ENCODE measurements around the gene DOCK3. TPM values are rescaled to one million over a fixed set of nuclear protein-coding genes. Genes with fewer than 3 reads are reported as not detected.

DOCK3 gene
- polyA plus RNA-seq, 1 donor from 2014 or later: 15.6 TPM

- Histone ChIP-seq H3K36me3 (ENCODE audit: insufficient read depth, low read length) (peaks cover 17% of the 10 kb centered on the region), H3K4me3 (ENCODE audit: low read length) (no peak overlapping the region), H3K79me2 (replicated peaks; ENCODE audit: insufficient read depth, low read length) (no peaks in the 10 kb centered on the region), H3K9me3 (ENCODE audit: low read length) (no peaks in the 10 kb centered on the region), H4K20me1 (ENCODE audit: insufficient read depth) (no peaks in the 10 kb centered on the region), H3K9me2 (ENCODE audit: insufficient read depth, low read length) (no peaks in the 10 kb centered on the region), H3K27me3 (ENCODE audit: insufficient read depth, low read depth, low read length) (no peaks in the 10 kb centered on the region), H3K4me2 (ENCODE audit: low read length) (no peak overlapping the region), H3K27ac (ENCODE audit: low read length) (no peak overlapping the region), H2AFZ (ENCODE audit: low read depth, low read length) (no peak overlapping the region), H3K9ac (ENCODE audit: low read length) (no peak overlapping the region), H3F3A (ENCODE audit: insufficient read depth, low read length, poor library complexity, severe bottlenecking) (no peaks in the 10 kb centered on the region)
- TF ChIP-seq RAD21 (conservative IDR thresholded peaks at IDR 0.05): no peak
- no peak for TF ChIP-seq EP300 (conservative IDR thresholded peaks at IDR 0.05; ENCODE audit: poor library complexity, severe bottlenecking)
- no peak for TF ChIP-seq POLR2AphosphoS5 (IDR thresholded peaks at IDR 0.05)
Measured at GRCh38 chr3:51242939-51243338, 568.2 kb downstream of the DOCK3 start.

- H3K9me2 ChIP-seq (ENCODE audit: insufficient read depth, low read length): no peaks in the 10 kb centered on the region
- H4K20me1 ChIP-seq (ENCODE audit: insufficient read depth): no peaks in the 10 kb centered on the region
- H3K4me3 ChIP-seq (ENCODE audit: low read length): no peak overlapping the region
- H3K27ac ChIP-seq (ENCODE audit: low read length): no peak overlapping the region
- no peaks in the 10 kb centered on the region for H3K27me3 ChIP-seq (ENCODE audit: insufficient read depth, low read depth, low read length)
- no peaks in the 10 kb centered on the region for H3K9me3 ChIP-seq (ENCODE audit: low read length)
- TF ChIP-seq TAF1 (IDR thresholded peaks at IDR 0.05; ENCODE audit: low read depth) (no peak), REST (IDR thresholded peaks at IDR 0.05; ENCODE audit: borderline replicate concordance) (no peak), RAD21 (conservative IDR thresholded peaks at IDR 0.05) (no peak), EP300 (conservative IDR thresholded peaks at IDR 0.05; ENCODE audit: poor library complexity, severe bottlenecking) (no peak), CTCF (IDR thresholded peaks at IDR 0.05; ENCODE audit: poor library complexity, severe bottlenecking) (no peak), POLR2AphosphoS5 (IDR thresholded peaks at IDR 0.05) (no peak), EZH2 (IDR thresholded peaks at IDR 0.05; ENCODE audit: borderline replicate concordance, insufficient read depth, low read length, poor library complexity, severe bottlenecking) (no peak)
- H3K4me2 ChIP-seq (ENCODE audit: low read length): no peak overlapping the region
- H2AFZ ChIP-seq (ENCODE audit: low read depth, low read length): no peak overlapping the region
- H3K79me2 ChIP-seq (replicated peaks; ENCODE audit: insufficient read depth, low read length): no peaks in the 10 kb centered on the region
- H3K36me3 ChIP-seq (ENCODE audit: insufficient read depth, low read length): peaks cover 17% of the 10 kb centered on the region
- H3F3A ChIP-seq (ENCODE audit: insufficient read depth, low read length, poor library complexity, severe bottlenecking): no peaks in the 10 kb centered on the region
- no peak overlapping the region for H3K9ac ChIP-seq (ENCODE audit: low read length)
Measured at GRCh38 chr3:51243924-51244323, 569.2 kb downstream of the DOCK3 start.

GRCh38 chr3:51245867-51246266 is 571.1 kb downstream of the DOCK3 start:
- H3K4me2 ChIP-seq (ENCODE audit: low read length): no peak overlapping the region
- no peaks in the 10 kb centered on the region for H4K20me1 ChIP-seq (ENCODE audit: insufficient read depth)
- H3K79me2 ChIP-seq (replicated peaks; ENCODE audit: insufficient read depth, low read length): no peaks in the 10 kb centered on the region
- H3K27ac ChIP-seq (ENCODE audit: low read length): no peak overlapping the region
- no peaks in the 10 kb centered on the region for H3F3A ChIP-seq (ENCODE audit: insufficient read depth, low read length, poor library complexity, severe bottlenecking)
- no peaks in the 10 kb centered on the region for H3K9me3 ChIP-seq (ENCODE audit: low read length)
- no peaks in the 10 kb centered on the region for H3K9me2 ChIP-seq (ENCODE audit: insufficient read depth, low read length)
- H3K9ac ChIP-seq (ENCODE audit: low read length): no peak overlapping the region
- no peak overlapping the region for H3K4me3 ChIP-seq (ENCODE audit: low read length)
- no peak overlapping the region for H2AFZ ChIP-seq (ENCODE audit: low read depth, low read length)
- no peaks in the 10 kb centered on the region for H3K27me3 ChIP-seq (ENCODE audit: insufficient read depth, low read depth, low read length)
- TF ChIP-seq MXI1 (conservative IDR thresholded peaks at IDR 0.05; ENCODE audit: poor library complexity, severe bottlenecking): no peak
- no peak for TF ChIP-seq SMC3 (conservative IDR thresholded peaks at IDR 0.05; ENCODE audit: poor library complexity)
- TF ChIP-seq EP300 (conservative IDR thresholded peaks at IDR 0.05; ENCODE audit: poor library complexity, severe bottlenecking): no peak
- TF ChIP-seq EZH2 (IDR thresholded peaks at IDR 0.05; ENCODE audit: borderline replicate concordance, insufficient read depth, low read length, poor library complexity, severe bottlenecking): no peak
- no peak for TF ChIP-seq RAD21 (conservative IDR thresholded peaks at IDR 0.05)
- TF ChIP-seq CTCF (IDR thresholded peaks at IDR 0.05; ENCODE audit: poor library complexity, severe bottlenecking): no peak
- peaks cover 17% of the 10 kb centered on the region for H3K36me3 ChIP-seq (ENCODE audit: insufficient read depth, low read length)

All from neural cell (in vitro differentiated cells).